Measurements from ENCODE around the gene COL5A1.
"Not testable (repeated sequence)": the region's sequence is repeated elsewhere in the genome, so short reads cannot be mapped to it uniquely, and the experiment has no call there.

Gene COL5A1

GRCh38 chr9:134854541-134854981 lies 213.0 kb downstream of the COL5A1 start:
- no peaks in the 10 kb centered on the region for H3K36me3 ChIP-seq
- peak in 1 of 2 donors; percentile 15 for DNase-seq
- no peaks in the 10 kb centered on the region for H3K9me3 ChIP-seq
- H3K4me1 ChIP-seq: peaks cover 0 to 8% (median 0%) of the 10 kb centered on the region in 4 donors
- no peak overlapping the region for H3K27ac ChIP-seq
- no peaks in the 10 kb centered on the region for H3K27me3 ChIP-seq
- no peak overlapping the region for H3K4me3 ChIP-seq
- intact Hi-C loops (cut with DNase I; ENCODE audit: low total_unique reads): no loop called here
- TF ChIP-seq, protein P1, sequence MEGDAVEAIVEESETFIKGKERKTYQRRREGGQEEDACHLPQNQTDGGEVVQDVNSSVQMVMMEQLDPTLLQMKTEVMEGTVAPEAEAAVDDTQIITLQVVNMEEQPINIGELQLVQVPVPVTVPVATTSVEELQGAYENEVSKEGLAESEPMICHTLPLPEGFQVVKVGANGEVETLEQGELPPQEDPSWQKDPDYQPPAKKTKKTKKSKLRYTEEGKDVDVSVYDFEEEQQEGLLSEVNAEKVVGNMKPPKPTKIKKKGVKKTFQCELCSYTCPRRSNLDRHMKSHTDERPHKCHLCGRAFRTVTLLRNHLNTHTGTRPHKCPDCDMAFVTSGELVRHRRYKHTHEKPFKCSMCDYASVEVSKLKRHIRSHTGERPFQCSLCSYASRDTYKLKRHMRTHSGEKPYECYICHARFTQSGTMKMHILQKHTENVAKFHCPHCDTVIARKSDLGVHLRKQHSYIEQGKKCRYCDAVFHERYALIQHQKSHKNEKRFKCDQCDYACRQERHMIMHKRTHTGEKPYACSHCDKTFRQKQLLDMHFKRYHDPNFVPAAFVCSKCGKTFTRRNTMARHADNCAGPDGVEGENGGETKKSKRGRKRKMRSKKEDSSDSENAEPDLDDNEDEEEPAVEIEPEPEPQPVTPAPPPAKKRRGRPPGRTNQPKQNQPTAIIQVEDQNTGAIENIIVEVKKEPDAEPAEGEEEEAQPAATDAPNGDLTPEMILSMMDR (IDR thresholded peaks at IDR 0.05): no peak

DNA sequence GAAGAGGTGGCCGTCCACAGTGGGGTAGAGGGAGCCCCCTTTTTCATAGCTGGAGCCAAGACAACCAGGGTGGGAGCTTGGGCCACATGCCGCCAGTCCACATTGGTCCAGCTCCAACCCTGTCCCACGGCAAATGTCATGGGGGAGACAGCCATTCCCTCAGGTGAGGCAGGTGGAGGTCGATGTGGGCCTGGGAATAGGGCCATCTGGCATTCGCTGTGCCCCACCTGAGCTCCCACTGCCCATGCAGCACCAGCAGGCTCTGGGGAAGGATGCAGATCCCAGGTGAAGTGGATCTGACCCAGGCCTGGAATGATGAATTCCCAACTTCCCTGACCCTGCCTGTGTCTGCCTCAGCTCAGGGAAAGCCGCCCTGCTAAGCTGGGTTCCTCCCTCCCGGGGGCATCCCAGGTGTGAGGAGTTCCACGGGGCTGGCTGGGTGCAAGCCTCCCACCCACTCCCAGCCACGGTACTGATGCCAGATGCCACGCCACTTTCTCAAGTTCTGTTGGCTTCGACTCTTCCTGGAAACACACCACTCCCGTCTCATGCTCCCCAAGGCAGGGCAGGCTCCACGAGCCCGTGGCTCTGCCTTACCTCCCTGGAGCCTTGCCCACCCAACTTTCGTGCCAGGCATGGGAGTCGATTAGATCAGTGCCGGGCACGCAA lies 213.8 kb downstream of the COL5A1 start:
- no peak overlapping the region for H3K4me3 ChIP-seq
- peaks cover 0 to 8% (median 0%) of the 10 kb centered on the region in 4 donors for H3K4me1 ChIP-seq
- no peak overlapping the region for H3K27ac ChIP-seq
- DNase-seq: peak; percentile 17 to 47
- no peaks in the 10 kb centered on the region for H3K9me3 ChIP-seq
- TF ChIP-seq, protein P1 (IDR thresholded peaks at IDR 0.05): no peak
- no peaks in the 10 kb centered on the region for H3K27me3 ChIP-seq
- intact Hi-C loops (cut with DNase I; ENCODE audit: low total_unique reads): no loop called here
- no peaks in the 10 kb centered on the region for H3K36me3 ChIP-seq

DNA sequence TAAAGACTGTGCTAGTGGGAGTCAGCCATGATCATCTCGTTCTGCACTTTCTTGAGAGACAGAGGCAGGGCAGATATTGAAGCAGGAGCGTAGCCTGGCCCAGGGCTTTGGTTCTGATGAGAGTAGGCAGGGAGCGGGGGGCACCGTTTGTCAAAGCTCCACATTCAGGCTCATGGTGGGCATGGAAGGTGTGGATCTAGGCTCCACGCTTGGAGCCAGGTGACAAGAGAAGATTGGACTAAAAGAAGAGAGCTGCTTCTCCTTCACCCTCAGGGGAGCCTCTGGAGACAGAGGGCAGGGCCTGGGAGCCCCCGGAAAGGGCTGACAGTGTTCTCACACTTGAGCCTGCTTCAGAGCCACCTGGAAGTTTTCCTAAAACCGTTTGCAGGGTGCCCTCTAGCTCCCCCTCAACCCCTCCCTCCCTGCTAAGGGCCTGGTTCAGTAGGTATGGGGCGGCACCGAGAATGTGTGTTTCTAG lies 214.3 kb downstream of the COL5A1 start:
- intact Hi-C loops (cut with DNase I; ENCODE audit: low total_unique reads): no loop called here
- no peaks in the 10 kb centered on the region for H3K36me3 ChIP-seq
- H3K27me3 ChIP-seq: no peaks in the 10 kb centered on the region
- TF ChIP-seq, protein P1 (IDR thresholded peaks at IDR 0.05): no peak
- peaks cover 0 to 8% (median 0%) of the 10 kb centered on the region in 4 donors for H3K4me1 ChIP-seq
- no peak overlapping the region for H3K27ac ChIP-seq
- H3K4me3 ChIP-seq: no peak overlapping the region
- DNase-seq: peak; percentile 5 to 33
- H3K9me3 ChIP-seq: no peaks in the 10 kb centered on the region

- intact Hi-C loops (cut with DNase I; ENCODE audit: low total_unique reads); H3K9me3 ChIP-seq; H3K4me3 ChIP-seq; H3K4me1 ChIP-seq; H3K27ac ChIP-seq; H3K27me3 ChIP-seq; H3K36me3 ChIP-seq; DNase-seq: not testable (repeated sequence)
Observed at GRCh38 chr9:134857451-134857850, 215.8 kb downstream of the COL5A1 start.

- DNase-seq: peak in 1 of 2 donors; percentile 19
Observed at GRCh38 chr9:134858051-134858841, 216.6 kb downstream of the COL5A1 start.

More at GRCh38 chr9:134858051-134858841, 216.6 kb downstream of the COL5A1 start:
- intact Hi-C loops (cut with DNase I; ENCODE audit: low total_unique reads): no loop called here
- no peaks in the 10 kb centered on the region for H3K36me3 ChIP-seq
- H3K4me1 ChIP-seq: peaks cover 0 to 8% (median under 1%) of the 10 kb centered on the region in 4 donors
- H3K27me3 ChIP-seq: no peaks in the 10 kb centered on the region
- no peak overlapping the region for H3K27ac ChIP-seq
- H3K4me3 ChIP-seq: no peak overlapping the region
- no peaks in the 10 kb centered on the region for H3K9me3 ChIP-seq
- TF ChIP-seq, protein P1 (IDR thresholded peaks at IDR 0.05): no peak

Data from tibial artery (tissue), 4 donors.